ENCODE data around the gene PRDM13.

GRCh38 chr6:99591673-99592364 lies 14.8 kb upstream of the PRDM13 start:
- no peak for TF ChIP-seq CTCF (IDR thresholded peaks at IDR 0.05; ENCODE audit: low read depth, low read length, missing input control)
- no peak for TF ChIP-seq TAF1 (conservative IDR thresholded peaks at IDR 0.05)
- no peak for TF ChIP-seq SP1 (IDR thresholded peaks at IDR 0.05)
- TF ChIP-seq REST (IDR thresholded peaks at IDR 0.05), result no peak
- TF ChIP-seq ZBTB33 (IDR thresholded peaks at IDR 0.05), result no peak
- TF ChIP-seq RAD21 (IDR thresholded peaks at IDR 0.05), result no peak

All from liver (tissue), 3 donors.